ENCODE measurements around the gene ADARB2.

ADARB2 gene

GRCh38 chr10:1185911-1186682, 551.2 kb downstream of the ADARB2 start:
- no peak for DNase-seq (ENCODE audit: low read depth)

- DNase-seq (ENCODE audit: low read depth): no peak
These were observed 552.5 kb downstream of the ADARB2 start for GRCh38 chr10:1184541-1185430.

DNA sequence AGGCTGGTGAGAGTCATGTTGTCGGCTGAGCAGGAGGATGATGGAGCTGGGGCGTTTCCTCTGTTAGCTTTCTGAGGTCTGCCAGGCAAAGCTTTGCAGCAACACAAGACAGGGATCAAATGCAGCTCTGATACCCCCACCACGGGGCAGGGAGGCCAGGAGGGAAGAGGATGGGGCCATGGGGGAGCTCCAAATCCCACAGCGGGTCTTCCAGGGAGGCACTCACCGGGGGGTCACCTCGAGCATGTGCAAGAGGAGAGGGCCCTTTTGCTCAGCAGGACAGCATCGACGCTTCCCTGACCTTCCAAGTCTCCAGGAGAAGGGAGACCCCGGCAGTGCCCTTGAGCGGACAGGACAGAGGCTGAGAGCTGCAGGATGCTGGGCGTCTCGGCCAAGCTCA, 553.6 kb downstream of the ADARB2 start:
- DNase-seq (ENCODE audit: low read depth): no peak

DNA sequence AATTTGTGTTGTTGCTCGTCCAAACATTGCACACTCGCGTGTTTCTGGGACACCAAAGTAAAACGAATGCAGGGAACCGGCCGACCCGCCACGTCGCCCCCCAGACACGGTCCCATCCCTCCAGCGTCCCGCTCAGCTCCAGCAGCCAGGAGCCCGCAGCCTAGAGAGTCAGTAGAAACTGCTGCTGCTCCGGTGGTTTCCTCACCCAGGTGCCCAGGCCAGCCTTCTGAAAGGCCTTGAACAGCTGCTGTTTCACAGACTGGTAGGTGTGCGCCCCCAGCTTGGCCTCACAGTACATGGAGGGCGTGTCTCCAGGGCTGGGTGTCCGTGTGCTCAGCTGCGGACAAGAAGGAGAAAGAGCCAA, 554.3 kb downstream of the ADARB2 start:
- no peak for DNase-seq (ENCODE audit: low read depth)

GRCh38 chr10:1182280-1183032, 554.9 kb downstream of the ADARB2 start:
- no peak for DNase-seq (ENCODE audit: low read depth)

- no peak for DNase-seq (ENCODE audit: low read depth)
These were observed 556.5 kb downstream of the ADARB2 start for GRCh38 chr10:1180836-1181235.

GRCh38 chr10:1180071-1180730, 557.1 kb downstream of the ADARB2 start:
- DNase-seq (ENCODE audit: low read depth): no peak

GRCh38 chr10:1179346-1180070, 557.8 kb downstream of the ADARB2 start:
- no peak for DNase-seq (ENCODE audit: low read depth)

- DNase-seq (ENCODE audit: low read depth): no peak
These were observed 558.8 kb downstream of the ADARB2 start for GRCh38 chr10:1178506-1178905.

DNA sequence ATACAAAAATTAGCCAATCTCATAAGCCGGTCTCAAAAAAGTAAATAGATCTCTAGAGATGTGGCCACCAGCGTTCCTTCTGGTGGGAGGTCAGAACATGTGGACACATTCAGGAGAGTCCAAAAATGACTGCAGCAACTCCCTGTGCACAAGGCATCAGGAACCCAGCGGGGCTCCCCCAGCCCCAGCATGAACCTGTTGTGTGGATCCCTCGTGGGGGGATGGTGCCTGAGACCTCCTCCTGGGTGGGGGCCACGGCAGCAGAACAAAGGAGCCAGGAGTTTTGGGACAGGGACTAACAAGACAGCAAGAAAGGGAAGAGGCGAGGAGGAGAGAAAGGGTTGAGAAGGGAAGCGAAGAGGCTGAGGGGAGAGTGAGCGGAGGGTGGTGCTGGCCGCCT, 559.4 kb downstream of the ADARB2 start:
- DNase-seq (ENCODE audit: low read depth): no peak

GRCh38 chr10:1175956-1176565, 561.3 kb downstream of the ADARB2 start:
- DNase-seq (ENCODE audit: low read depth): no peak

DNA sequence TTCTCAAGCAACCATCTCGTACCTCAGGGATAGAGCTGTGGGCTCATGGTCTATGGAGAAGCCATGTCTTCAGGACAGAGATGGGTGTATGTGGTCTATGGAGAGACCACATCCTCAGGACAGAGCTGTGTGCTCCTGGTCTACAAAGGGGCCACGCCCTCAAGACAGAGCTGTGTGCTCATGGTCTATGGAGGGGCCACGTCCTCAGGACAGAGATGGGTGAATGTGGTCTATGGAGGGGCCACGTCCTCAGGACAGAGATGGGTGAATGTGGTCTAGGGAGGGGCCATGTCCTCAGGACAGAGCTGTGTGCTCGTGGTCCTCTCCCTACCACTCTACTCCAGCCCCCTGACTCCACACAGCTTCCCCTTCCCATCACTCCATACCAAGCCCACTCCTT, 563.3 kb downstream of the ADARB2 start:
- DNase-seq (ENCODE audit: low read depth): no peak

DNA sequence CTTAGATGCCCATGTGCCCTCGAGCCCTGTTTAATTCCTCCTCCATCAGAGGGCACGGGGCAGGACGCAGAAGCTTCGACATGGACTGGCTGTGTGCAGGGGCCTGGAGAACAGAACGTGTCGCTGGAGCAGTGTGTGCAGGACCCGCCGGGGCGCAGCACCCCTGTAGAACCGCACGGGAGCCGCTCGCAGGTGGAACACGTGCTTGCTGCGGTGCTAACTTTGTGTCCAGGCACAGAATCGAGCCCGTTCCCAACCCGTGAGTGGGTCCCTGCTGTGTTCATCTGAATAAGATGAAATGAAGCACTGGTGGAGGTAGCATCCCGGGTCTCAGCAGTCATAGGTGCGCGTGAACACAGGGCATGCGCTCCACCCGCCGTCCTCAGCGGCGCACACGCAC, 564.2 kb downstream of the ADARB2 start:
- DNase-seq (ENCODE audit: low read depth): no peak

GRCh38 chr10:1172256-1172984, 564.9 kb downstream of the ADARB2 start:
- no peak for DNase-seq (ENCODE audit: low read depth)

GRCh38 chr10:1171586-1171985, 565.7 kb downstream of the ADARB2 start:
- no peak for DNase-seq (ENCODE audit: low read depth)

DNA sequence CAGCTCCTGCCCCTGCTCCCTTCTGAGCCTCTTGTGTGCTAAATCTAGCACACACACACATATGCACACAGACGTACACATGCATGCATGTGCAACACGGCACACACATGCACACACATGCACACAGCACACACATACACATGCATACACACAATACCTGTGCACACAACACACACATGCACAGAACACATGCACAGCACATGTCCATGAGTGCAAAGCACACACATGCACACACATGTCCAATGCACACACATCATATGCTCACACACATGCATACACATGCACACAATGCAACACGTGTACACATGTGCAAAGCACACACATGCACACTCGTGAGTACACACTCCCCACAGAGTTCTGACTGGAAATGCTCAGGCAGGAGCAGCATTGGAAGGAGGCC, 566.1 kb downstream of the ADARB2 start:
- no peak for DNase-seq (ENCODE audit: low read depth)

- no peak for DNase-seq (ENCODE audit: low read depth)
These were observed 566.5 kb downstream of the ADARB2 start for GRCh38 chr10:1170867-1171180.

DNA sequence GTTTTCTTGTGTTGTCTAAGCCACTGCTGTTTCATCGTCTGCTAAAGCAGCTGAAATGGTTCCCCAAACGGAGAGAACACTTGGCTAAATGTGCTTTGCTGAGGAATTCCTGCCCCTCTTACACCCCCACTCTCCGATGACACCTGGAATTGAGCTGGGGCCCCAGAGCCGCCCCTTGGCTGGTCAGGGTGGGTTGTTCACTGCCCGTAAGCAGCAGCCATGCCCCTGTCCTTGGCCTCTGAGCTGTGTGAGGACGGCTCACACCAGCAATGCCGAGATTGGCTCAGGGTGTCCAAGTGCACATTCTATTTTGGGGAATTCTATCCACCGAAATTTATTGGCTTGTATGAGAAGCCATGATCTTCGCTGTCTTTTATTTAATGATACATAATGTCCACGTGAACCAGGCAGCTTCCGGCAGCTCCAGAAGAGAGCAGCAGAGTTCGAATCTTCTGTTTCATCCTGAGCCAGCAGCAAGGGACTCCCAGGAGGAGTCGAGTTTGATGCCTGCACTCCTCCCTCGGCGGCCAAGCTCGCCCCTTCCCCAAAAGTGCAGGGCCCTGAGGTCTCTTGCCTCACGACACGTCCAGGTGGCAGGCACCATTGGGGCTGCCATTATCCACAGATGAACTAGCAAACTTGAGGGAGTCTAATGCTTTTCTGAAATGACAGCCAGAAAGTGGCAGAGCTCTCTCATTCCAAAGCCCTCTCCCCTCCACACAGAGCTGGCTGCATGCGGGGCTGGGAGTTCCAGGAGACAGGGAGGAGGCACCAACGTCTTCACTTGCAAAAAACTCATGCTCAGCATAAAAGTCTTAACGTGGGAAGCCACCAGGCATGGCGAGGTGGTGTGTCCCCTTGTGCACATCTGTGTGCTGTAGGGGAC, 567.1 kb downstream of the ADARB2 start:
- DNase-seq (ENCODE audit: low read depth): no peak

DNA sequence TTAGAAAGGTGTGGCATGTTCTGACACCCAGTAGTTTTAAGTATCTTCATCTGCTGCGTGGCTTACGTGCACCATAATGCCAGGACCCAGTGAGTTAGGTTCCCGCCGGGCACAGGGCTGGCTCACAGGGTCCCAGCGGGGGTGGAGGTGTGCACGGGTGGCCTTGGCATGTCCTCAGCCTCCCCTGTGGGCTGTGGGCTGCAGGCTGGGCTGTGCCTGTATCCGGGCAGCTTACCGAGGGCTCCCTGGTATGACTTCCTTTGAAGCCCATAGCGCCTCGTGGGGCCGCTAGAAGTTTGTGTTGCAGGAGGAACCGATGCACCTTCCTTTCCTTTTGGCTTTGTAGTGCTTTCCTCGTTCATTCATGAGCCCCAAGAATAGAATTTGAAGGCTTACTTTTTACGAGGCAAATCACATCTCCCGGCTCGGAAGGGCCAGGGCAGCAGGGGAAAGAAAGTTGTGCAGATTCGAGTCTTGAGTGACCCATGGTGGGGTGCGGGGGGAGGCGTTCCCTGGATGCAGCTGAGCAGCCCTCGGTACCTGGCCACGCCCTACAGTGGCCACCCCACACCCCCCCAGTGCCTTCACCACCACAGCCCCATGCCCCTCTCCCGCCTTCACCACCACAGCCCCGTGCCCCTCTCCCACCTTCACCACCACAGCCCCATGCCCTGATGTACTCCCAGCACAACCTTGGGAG, 568.0 kb downstream of the ADARB2 start:
- DNase-seq (ENCODE audit: low read depth): no peak

All from stimulated activated CD8-positive, alpha-beta memory T cell treated with anti-CD3 and anti-CD28 coated beads, Interleukin-7, amount 100 ng/mL, for 24 hours (primary cell).